GM21576 (cell line): ENCODE data around the gene PMAIP1.

Experiments
- ATAC-seq: cut with Tn5 transposase; IDR thresholded peaks from one replicate; pipeline ENCODE4 v1.9.1; 2021; ENCODE audit warnings: mild to moderate bottlenecking, moderate library complexity; ENCODE audit not compliant: unreplicated experiment

The PMAIP1 gene

DNA sequence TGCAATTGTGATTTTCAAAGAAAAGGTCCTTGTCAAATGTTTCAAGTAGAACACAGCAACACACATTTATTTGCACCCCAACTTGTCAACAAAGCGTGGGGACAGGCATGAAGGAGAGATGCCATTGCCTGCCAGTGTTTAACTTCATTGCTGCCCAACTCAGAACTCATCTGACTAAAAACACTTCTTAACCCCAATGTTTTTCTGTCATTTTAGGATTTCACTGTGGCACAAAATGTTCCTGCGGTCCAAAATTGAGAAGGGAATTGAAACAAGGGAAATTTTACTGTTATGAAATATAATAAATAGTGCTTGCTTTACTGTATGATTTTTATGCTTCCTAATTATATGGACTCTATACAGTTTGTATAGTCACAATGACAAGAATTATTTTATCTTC lies 45.7 kb downstream of the PMAIP1 start:
- no peak for ATAC-seq

DNA sequence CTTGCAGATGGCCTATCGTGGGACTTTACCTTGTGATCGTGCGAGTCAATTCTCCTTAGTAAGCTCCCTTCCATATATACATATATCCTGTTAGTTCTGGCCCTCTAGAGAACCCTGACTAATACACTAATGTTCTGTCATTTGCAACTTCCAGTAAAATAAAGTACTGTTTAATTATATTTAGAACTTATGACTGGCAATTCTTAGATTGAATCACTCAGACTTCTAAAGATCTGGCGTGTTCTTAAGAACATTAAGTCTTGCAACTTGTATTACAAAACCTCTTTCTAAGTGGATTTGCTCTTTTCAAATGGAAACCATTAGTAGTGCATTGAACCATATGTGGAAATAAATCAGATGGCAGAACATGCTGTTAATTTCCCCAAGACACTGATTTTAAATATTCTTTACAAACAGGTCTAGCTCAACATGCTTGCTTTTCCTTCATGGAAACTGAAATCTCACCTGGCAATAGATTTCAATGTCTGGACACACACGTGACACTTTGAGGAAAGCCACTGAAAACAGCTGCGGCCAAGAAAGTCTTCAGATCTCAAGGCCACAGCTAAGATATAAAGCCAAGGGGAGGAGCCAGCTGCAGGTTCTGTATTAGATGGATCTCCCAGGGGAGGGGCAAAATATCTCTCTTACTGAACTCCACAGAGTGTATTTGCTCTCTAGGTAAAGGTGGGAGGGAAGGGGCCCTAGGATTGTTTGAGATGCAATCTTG lies 50.6 kb downstream of the PMAIP1 start:
- peak; percentile 41 for ATAC-seq

DNA sequence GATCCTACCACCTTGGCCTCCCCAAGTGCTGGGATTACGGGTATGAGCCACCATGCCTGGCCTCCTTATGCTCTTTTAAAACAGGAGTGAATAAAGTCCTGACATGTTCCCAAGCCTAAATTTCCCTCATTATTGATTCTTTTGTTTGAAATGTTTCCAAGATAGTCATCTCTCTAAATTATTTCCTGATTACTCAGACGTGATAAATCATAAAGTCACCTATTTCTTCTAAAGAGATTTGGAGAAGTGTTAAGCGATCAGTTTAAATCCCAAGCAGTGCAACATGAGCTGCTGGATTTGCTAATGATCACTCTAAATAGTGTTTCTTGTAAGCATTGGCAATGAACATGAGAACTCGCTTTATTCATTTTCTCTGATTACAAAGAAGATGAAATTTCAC lies 51.8 kb downstream of the PMAIP1 start:
- ATAC-seq, result no peak

DNA sequence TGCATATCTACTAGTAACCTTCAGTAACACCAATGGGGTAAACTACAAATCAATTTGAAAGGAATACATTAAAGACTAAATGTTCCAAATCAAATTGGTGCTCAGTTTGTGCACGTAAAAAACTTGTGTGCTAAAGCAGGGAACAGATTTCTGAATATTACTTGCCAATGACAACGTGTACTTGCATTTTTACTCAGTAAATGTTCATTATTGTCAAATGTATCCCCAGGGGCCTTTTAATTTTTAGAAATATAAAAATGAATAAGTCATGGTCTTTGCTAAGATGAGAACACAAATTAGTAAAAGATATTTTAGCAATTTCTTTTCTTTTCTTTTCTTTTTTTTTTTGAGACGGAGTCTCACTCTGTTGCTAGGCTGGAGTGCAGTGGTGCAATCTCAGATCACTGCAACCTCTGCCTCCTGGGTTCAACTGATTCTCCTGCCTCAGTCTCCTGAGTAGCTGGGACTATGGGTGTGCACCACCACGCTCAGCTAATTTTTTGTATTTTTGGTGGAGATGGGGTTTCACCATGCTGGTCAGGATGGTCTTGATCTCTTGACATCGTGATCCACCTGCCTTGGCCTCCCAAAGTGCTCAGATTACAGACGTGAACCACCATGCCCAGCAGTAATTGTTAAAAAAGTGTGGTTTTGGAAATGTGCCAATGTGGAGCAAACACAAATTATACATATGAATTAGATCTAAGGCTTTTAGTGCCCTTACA lies 52.6 kb downstream of the PMAIP1 start:
- ATAC-seq, result no peak
